ENCODE results near the gene SNRPF. TPM values are rescaled to one million over a fixed set of nuclear protein-coding genes. Genes with fewer than 3 reads are reported as not detected.

SNRPF gene
- total RNA-seq, 1 donor from 2014 or later = 38.5 TPM

GRCh38 chr12:95882873-95883272 lies 24.1 kb downstream of the SNRPF start:
- no peak for TF ChIP-seq CTCF (IDR thresholded peaks at IDR 0.05; ENCODE audit: partially characterized antibody, unreplicated experiment)
- no peaks in the 10 kb centered on the region for H3K36me3 Mint-ChIP-seq (ENCODE audit: unreplicated experiment)
- H3K4me1 Mint-ChIP-seq (ENCODE audit: low read depth, unreplicated experiment) = no peaks in the 10 kb centered on the region
- DNase-seq = no peak
- no peaks in the 10 kb centered on the region for H3K9me3 Mint-ChIP-seq (ENCODE audit: unreplicated experiment)
- H3K27ac Mint-ChIP-seq (ENCODE audit: unreplicated experiment) = no peak overlapping the region
- H3K27me3 Mint-ChIP-seq (ENCODE audit: unreplicated experiment) = no peaks in the 10 kb centered on the region
- H3K4me3 Mint-ChIP-seq (ENCODE audit: unreplicated experiment) = no peak overlapping the region

DNA sequence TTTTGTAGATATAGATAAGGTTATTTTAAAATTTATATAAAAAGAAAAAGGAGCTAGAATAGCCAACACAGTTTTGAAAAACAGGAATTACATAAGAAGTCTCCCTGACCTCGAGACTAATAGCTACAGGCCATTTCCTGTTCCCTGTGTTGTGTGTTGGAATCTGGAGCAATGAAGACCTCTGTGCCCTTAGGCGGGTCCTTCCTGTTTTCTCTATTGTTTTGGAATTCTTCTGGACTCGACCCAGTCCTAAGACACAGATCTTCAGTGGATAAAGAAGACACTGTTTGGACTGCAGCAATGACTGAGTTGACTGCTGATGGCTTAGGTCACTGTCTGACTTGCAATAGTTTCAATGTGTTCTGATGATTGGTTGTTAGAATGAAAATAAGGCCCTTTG lies 26.2 kb downstream of the SNRPF start:
- H3K4me3 Mint-ChIP-seq (ENCODE audit: unreplicated experiment) = no peak overlapping the region
- no peaks in the 10 kb centered on the region for H3K36me3 Mint-ChIP-seq (ENCODE audit: unreplicated experiment)
- no peak overlapping the region for H3K27ac Mint-ChIP-seq (ENCODE audit: unreplicated experiment)
- no peak for TF ChIP-seq CTCF (IDR thresholded peaks at IDR 0.05; ENCODE audit: partially characterized antibody, unreplicated experiment)
- no peak for DNase-seq
- no peaks in the 10 kb centered on the region for H3K27me3 Mint-ChIP-seq (ENCODE audit: unreplicated experiment)
- no peaks in the 10 kb centered on the region for H3K9me3 Mint-ChIP-seq (ENCODE audit: unreplicated experiment)
- no peaks in the 10 kb centered on the region for H3K4me1 Mint-ChIP-seq (ENCODE audit: low read depth, unreplicated experiment)

- Mint-ChIP-seq H3K9me3 (ENCODE audit: unreplicated experiment) (no peaks in the 10 kb centered on the region), H3K4me3 (ENCODE audit: unreplicated experiment) (no peak overlapping the region), H3K27ac (ENCODE audit: unreplicated experiment) (no peak overlapping the region), H3K4me1 (ENCODE audit: low read depth, unreplicated experiment) (no peaks in the 10 kb centered on the region), H3K36me3 (ENCODE audit: unreplicated experiment) (no peaks in the 10 kb centered on the region), H3K27me3 (ENCODE audit: unreplicated experiment) (no peaks in the 10 kb centered on the region)
- TF ChIP-seq CTCF (IDR thresholded peaks at IDR 0.05; ENCODE audit: partially characterized antibody, unreplicated experiment) = no peak
- no peak for DNase-seq
Observed at GRCh38 chr12:95887311-95887710, 28.6 kb downstream of the SNRPF start.

GRCh38 chr12:95890958-95891357 lies 32.2 kb downstream of the SNRPF start:
- TF ChIP-seq CTCF (IDR thresholded peaks at IDR 0.05; ENCODE audit: partially characterized antibody, unreplicated experiment) = no peak
- H3K27ac Mint-ChIP-seq (ENCODE audit: unreplicated experiment) = no peak overlapping the region
- H3K27me3 Mint-ChIP-seq (ENCODE audit: unreplicated experiment) = no peaks in the 10 kb centered on the region
- no peak overlapping the region for H3K4me3 Mint-ChIP-seq (ENCODE audit: unreplicated experiment)
- no peak for DNase-seq
- no peaks in the 10 kb centered on the region for H3K36me3 Mint-ChIP-seq (ENCODE audit: unreplicated experiment)
- H3K4me1 Mint-ChIP-seq (ENCODE audit: low read depth, unreplicated experiment) = no peaks in the 10 kb centered on the region
- no peaks in the 10 kb centered on the region for H3K9me3 Mint-ChIP-seq (ENCODE audit: unreplicated experiment)

DNA sequence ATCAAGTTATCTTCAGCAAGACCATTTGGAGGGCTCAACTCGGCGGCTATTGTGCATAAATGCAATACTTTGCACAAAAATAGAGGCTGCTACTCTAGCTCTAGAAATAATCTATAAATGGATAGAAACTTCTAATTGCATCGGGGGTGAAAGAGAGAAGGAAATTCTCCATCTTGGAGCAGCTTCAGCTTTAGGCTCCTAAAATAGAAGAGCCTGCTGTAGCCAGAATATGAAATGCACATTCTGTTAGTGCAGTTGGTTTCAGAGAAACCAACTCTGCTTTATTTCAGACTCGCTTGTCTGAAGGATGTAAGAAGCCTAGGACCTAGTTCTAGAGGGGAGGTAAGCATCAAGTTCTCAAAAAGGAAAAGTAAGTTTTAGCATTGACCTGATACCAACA lies 38.1 kb downstream of the SNRPF start:
- H3K36me3 Mint-ChIP-seq (ENCODE audit: unreplicated experiment) = no peaks in the 10 kb centered on the region
- H3K9me3 Mint-ChIP-seq (ENCODE audit: unreplicated experiment) = no peaks in the 10 kb centered on the region
- H3K27me3 Mint-ChIP-seq (ENCODE audit: unreplicated experiment) = no peaks in the 10 kb centered on the region
- no peak for DNase-seq
- no peaks in the 10 kb centered on the region for H3K4me1 Mint-ChIP-seq (ENCODE audit: low read depth, unreplicated experiment)
- H3K4me3 Mint-ChIP-seq (ENCODE audit: unreplicated experiment) = no peak overlapping the region
- no peak for TF ChIP-seq CTCF (IDR thresholded peaks at IDR 0.05; ENCODE audit: partially characterized antibody, unreplicated experiment)
- H3K27ac Mint-ChIP-seq (ENCODE audit: unreplicated experiment) = no peak overlapping the region

Data from glutamatergic neuron (in vitro differentiated cells).